ENCODE measurements around the gene A3GALT2.

Gene A3GALT2

DNA sequence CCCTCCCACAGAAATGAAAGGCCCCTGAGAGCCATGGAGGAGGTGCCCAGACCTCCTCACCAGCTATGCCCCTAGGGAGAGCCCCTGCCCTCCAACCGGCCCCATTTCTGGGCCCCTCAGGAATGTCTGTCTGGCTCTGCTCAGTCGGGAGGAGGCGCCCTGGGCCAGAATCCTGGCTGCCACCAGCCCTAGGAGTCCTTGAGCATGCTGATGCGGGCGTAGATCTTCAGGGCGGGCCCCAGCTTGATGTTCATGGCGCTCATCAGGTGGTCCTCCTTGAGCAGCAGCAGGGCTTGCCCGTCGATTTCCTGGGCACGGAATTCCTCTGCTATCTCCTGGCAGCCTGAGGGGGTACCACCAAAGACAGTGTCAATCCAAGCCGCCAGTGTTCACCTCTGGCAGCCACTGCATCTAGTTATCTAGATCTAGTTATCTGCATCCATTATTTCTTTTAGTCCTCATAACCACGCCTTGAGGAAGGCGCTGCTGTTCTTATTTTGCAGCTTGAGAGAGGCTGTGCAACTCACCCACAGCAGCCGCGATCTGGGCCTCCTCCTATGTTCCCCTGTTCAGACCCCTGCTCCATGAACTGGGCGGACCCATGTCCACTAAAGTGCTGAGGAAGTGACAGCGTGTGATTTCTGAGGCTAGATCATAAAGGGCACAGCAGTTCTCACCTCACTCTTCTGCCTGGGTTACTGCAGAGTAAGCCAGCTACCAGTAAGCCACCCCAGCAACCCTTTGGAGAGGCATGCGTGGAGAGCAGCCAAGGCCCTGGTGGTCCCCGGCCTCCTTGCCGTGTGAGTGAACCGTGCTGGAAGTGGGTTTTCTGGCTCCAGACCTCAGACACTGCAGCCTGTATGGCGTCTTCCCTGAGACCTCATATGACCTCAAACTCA, 4.0 kb upstream of the A3GALT2 start:
- H3K4me3 ChIP-seq (ENCODE audit: low read depth, low read length): no peak overlapping the region
- DNase-seq (ENCODE audit: low read depth, low spot score): no peak
- TF ChIP-seq, protein P1, sequence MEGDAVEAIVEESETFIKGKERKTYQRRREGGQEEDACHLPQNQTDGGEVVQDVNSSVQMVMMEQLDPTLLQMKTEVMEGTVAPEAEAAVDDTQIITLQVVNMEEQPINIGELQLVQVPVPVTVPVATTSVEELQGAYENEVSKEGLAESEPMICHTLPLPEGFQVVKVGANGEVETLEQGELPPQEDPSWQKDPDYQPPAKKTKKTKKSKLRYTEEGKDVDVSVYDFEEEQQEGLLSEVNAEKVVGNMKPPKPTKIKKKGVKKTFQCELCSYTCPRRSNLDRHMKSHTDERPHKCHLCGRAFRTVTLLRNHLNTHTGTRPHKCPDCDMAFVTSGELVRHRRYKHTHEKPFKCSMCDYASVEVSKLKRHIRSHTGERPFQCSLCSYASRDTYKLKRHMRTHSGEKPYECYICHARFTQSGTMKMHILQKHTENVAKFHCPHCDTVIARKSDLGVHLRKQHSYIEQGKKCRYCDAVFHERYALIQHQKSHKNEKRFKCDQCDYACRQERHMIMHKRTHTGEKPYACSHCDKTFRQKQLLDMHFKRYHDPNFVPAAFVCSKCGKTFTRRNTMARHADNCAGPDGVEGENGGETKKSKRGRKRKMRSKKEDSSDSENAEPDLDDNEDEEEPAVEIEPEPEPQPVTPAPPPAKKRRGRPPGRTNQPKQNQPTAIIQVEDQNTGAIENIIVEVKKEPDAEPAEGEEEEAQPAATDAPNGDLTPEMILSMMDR (IDR thresholded peaks at IDR 0.05; ENCODE audit: insufficient read depth, low read length, missing control alignments): no peak
- ChIA-PET CTCF (interaction anchor here (1.1 to 2.2 kb wide), 3 partner anchors 17 to 28 kb away, joined by 3 to 9 read pairs (median 3); no protein-coding TSS in a partner anchor), POLR2A (interaction anchor here (1.5 kb wide), 1 partner anchor 17 kb away, joined by 4 read pairs; no protein-coding TSS in a partner anchor)

DNA sequence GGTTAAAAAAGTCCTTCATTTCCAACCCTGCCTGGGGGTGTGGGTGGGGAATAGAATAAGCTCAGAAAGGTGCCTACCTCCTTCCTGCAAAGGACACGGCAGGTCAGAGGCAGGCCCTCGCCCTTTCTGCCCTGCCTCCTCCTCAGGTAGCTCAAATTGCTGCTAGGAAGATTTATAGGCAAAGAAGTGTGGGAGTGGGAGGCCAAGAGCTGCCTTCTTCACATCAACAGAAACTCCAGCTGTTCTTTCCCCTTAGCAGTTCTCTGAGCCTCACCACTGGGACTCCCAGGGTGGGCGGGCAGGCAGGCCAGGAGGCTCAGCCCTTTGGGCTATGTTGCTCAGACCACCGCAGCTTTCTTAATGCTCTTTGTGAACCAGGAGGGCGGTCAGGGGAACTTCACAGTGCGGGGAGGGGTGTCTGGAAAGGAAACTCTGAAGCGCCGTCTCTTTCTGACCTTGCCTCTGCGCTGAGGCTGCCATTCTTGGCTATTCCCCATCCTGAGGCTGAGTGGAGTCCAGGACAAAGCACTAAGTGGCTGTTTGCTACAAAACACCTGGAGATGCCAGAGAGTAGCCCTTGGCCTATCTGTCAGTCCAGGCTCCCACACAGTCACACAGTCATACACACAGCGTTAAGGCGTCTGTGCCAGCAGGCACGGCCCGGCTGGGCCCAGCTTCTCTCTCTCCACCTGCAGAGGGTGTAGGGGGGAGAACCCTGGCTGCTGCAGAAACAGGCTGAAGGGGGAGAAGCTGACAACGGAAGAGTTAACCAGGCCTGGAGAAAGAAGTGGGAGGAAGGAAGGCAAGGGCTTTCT, 3.0 kb upstream of the A3GALT2 start:
- TF ChIP-seq, protein P1 (IDR thresholded peaks at IDR 0.05; ENCODE audit: insufficient read depth, low read length, missing control alignments): no peak
- ChIA-PET CTCF (interaction anchor here (0.8 to 1.5 kb wide), 5 partner anchors 9 to 42 kb away, joined by 3 to 4 read pairs (median 3); no protein-coding TSS in a partner anchor), POLR2A (interaction anchor here (1.1 to 1.5 kb wide), 2 partner anchors 9 to 18 kb away, joined by 3 to 4 read pairs; no protein-coding TSS in a partner anchor)
- H3K4me3 ChIP-seq (ENCODE audit: low read depth, low read length): no peak overlapping the region
- no peak for DNase-seq (ENCODE audit: low read depth, low spot score)

DNA sequence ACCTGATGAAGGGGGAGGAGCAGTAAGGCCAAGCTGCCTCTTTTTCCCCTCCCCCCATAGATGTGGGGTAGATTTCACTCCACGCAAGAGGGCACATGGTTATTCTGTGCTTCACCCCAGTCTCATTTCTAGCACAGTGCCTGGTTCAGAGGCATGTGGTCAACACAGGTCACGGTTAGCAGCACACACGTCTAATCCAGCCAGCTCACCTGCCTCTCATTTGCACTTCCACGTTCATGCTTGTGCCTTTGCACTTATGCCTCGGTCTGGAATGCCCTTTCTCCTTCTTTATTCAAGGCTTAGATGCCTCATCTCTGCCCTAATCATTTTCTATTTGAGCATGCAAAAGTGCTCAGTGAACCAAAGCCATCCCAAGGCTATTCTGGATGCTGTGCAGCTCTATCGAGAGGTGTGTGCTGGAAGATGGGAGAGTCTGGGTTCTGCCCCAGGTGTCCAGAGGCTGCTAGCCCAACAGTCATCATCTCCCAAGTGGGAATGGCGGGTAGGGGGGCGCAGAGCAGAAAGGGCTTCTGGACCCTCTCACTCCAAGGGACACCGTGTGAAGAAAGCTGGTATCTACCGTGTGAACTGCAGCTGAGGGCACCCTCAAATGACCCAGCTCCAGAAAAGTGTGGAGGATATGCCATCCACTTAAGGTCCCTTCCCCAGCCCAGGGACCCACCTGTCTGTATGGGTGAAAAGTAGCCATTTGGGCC, 2.1 kb upstream of the A3GALT2 start:
- no peak for DNase-seq (ENCODE audit: low read depth, low spot score)
- ChIA-PET POLR2A (interaction anchor here (1.1 kb wide), 1 partner anchor 10 kb away, joined by 3 read pairs; no protein-coding TSS in a partner anchor), CTCF (interaction anchor here (0.8 to 2.3 kb wide), 6 partner anchors 10 to 133 kb away, joined by 3 to 8 read pairs (median 4); no protein-coding TSS in a partner anchor)
- TF ChIP-seq, protein P1 (IDR thresholded peaks at IDR 0.05; ENCODE audit: insufficient read depth, low read length, missing control alignments): no peak
- no peak overlapping the region for H3K4me3 ChIP-seq (ENCODE audit: low read depth, low read length)

DNA sequence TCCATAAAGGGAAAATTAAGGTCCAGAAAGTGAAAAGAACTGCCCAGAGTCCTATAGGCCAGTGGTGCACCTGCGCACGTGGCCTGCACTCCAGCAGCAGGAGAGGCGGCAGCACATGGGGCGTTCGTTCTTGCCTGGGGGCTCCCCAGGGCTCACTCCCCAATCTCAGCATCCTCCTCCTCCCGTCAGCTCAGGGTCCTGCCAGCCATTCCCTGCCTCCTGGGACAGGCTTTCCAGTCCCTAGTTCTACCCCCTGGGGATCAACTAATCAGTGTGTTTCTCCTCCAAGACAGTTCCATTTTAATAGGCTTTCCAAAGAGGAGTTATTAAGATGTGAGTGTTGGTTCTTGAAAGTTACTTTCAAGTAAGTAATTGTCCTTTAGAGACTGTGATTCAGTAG, 1.2 kb upstream of the A3GALT2 start:
- CTCF ChIA-PET: interaction anchor here (1.0 to 3.4 kb wide), 4 partner anchors 20 to 134 kb away, joined by 3 to 26 read pairs (median 6); no protein-coding TSS in a partner anchor
- no peak for DNase-seq (ENCODE audit: low read depth, low spot score)
- TF ChIP-seq, protein P1 (IDR thresholded peaks at IDR 0.05; ENCODE audit: insufficient read depth, low read length, missing control alignments): no peak
- H3K4me3 ChIP-seq (ENCODE audit: low read depth, low read length): no peak overlapping the region
- POLR2A ChIA-PET: no interaction called here

DNA sequence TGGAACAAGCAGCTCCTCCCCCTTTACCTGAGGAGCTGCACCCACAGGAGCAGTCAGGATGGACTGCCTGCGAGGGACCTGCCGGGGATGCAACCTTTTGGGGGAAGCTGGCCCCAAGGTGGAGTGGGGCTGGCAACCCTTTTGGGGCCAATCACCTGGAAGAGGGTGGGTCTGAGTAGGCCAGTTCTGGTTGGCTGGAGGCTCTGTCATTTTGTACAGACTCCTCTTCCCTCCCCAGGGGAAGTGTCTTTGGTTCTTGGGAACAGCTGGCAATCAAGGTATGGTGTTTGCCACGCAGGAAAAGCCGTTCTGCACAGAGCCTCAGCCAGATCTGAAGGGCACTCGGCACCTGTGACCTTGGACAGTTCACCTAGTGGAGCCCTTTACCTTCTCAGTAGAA, 280 bp upstream of the A3GALT2 start:
- ChIA-PET POLR2A (interaction anchor here (0.6 to 1.6 kb wide), 2 partner anchors 21 to 363 kb away, joined by 3 to 6 read pairs; no protein-coding TSS in a partner anchor), CTCF (interaction anchor here (0.8 to 3.4 kb wide), 4 partner anchors 14 to 153 kb away, joined by 3 to 26 read pairs (median 6); no protein-coding TSS in a partner anchor)
- TF ChIP-seq, protein P1 (IDR thresholded peaks at IDR 0.05; ENCODE audit: insufficient read depth, low read length, missing control alignments): no peak
- H3K4me3 ChIP-seq (ENCODE audit: low read depth, low read length): no peak overlapping the region
- no peak for DNase-seq (ENCODE audit: low read depth, low spot score)
